Activated naive CD4-positive, alpha-beta T cell treated with anti-CD3 and anti-CD28 coated beads for 36 hours (primary cell): Measurements from ENCODE around the gene PRDM11. TPM values are rescaled to one million over a fixed set of nuclear protein-coding genes. Genes with fewer than 3 reads are reported as not detected.

Experiments
- CTCF ChIA-PET: fragments of 350-600 bp; sonication (Branson Sonifier 250); formaldehyde crosslinking; loops from one replicate; lab custom pipeline; 2021; ENCODE audit warnings: antibody characterized with exemption; lab: Charles Lee
- DNase-seq: peaks from one replicate; pipeline ENCODE4 v3.0.0-alpha.2; 2020
- H3K27ac Mint-ChIP-seq: one replicate; pipeline ENCODE4 v1.8.0; 2021; ENCODE audit warnings: mild to moderate bottlenecking, mixed read lengths
- H3K27me3 Mint-ChIP-seq: one replicate; pipeline ENCODE4 v1.8.0; 2021; ENCODE audit warnings: low read depth, mixed read lengths
- H3K36me3 Mint-ChIP-seq: one replicate; pipeline ENCODE4 v1.8.0; 2021; ENCODE audit warnings: low read depth, mixed read lengths
- H3K4me1 Mint-ChIP-seq: one replicate; pipeline ENCODE4 v1.8.0; 2021; ENCODE audit warnings: low read depth, mixed read lengths
- H3K4me3 Mint-ChIP-seq: one replicate; pipeline ENCODE4 v1.8.0; 2021; ENCODE audit warnings: mild to moderate bottlenecking, moderate library complexity, mixed read lengths
- H3K9me3 Mint-ChIP-seq: one replicate; pipeline ENCODE4 v1.8.0; 2021; ENCODE audit warnings: mixed read lengths
- intact Hi-C: fragments of 100-400 bp; cut with micrococcal nuclease; formaldehyde crosslinking; loops from one replicate; pipeline ENCODE4 v1.15.1; 2023
- total RNA-seq, 2 experiments: library from RNA; stranded (reverse); gene quantifications; one replicate each; pipeline ENCODE4 v1.2.3, GENCODE V29; 2021

The PRDM11 gene
- total RNA-seq, 2 experiments from 2014 or later = 0.81 to 1.3 TPM

DNA sequence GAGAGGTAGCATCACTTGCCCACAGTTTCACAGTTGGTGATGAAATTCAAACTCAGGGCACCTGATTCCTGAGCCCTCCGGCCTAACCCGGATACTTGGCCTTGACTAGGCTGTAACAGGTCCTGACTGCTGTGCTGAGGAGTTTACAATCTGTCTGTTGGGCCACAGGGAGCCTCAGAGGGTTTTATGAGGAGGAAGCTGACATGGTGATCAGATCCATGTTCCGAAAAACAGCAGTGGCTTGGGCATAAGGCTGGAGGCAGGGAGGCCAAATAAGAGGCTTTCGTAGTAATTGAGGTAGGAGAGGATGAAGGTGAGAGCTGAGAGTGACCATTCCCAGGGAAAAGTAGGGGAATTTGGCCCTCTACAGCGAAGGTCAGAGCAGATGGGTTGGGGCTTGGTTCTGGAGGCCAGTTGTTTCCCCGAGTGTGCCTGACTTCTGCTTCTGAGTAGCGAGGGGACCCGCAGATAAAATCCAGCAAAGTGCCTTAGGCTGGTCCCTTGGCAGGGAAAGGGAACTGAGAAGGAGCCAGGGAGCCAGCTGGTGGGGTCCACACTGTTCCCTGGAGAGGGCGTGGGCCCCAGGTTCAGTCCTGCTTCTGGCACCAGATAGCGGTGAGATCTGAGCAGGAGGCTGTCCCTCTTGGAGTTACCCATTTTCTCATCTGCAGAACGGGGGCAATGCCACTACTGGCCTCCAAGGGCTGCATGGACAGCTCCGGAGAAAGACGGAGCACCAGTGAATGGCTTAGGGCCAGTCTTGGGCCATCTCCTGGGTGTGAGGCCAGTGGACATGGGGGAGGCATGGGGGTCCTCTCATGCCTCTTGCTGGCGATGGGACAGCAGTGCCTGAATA lies 6.5 kb downstream of the PRDM11 start:
- intact Hi-C loops = no loop called here
- H3K27ac Mint-ChIP-seq = no peak overlapping the region
- no peaks in the 10 kb centered on the region for H3K9me3 Mint-ChIP-seq
- CTCF ChIA-PET = no interaction called here
- peaks cover 10% of the 10 kb centered on the region for H3K4me1 Mint-ChIP-seq
- H3K36me3 Mint-ChIP-seq = no peaks in the 10 kb centered on the region
- no peak overlapping the region for H3K4me3 Mint-ChIP-seq
- no peak for DNase-seq
- no peaks in the 10 kb centered on the region for H3K27me3 Mint-ChIP-seq

DNA sequence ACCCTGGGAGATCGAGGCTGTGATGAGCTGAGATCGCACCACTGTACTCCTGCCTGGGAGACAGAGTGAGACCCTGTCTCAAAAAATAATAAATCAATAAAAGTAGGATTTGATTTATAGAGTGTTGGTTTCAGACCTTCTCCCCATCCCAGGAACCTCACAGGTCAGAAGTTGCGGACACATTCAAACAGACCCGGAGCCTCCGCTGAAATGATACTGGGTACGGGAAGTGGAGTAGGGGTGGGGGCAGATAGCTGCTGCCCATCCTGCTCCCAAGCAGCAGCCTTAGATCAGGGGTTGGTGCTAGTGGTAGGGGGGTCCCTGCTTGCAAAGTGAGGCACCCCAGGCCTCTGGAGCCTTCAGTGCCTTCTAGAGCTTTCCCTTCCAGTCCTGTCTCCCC lies 7.8 kb downstream of the PRDM11 start:
- DNase-seq = no peak
- intact Hi-C loops = no loop called here
- H3K27me3 Mint-ChIP-seq = no peaks in the 10 kb centered on the region
- CTCF ChIA-PET = interaction anchor here (1.1 kb wide), 1 partner anchor 50 kb away, joined by 3 read pairs; no protein-coding TSS in a partner anchor
- H3K4me1 Mint-ChIP-seq = peaks cover 6% of the 10 kb centered on the region
- H3K4me3 Mint-ChIP-seq = no peak overlapping the region
- no peaks in the 10 kb centered on the region for H3K9me3 Mint-ChIP-seq
- no peak overlapping the region for H3K27ac Mint-ChIP-seq
- H3K36me3 Mint-ChIP-seq = no peaks in the 10 kb centered on the region

GRCh38 chr11:45155058-45155551 lies 8.7 kb downstream of the PRDM11 start:
- Mint-ChIP-seq H3K4me1 (peaks cover 6% of the 10 kb centered on the region), H3K36me3 (no peaks in the 10 kb centered on the region), H3K4me3 (no peak overlapping the region), H3K27me3 (no peaks in the 10 kb centered on the region), H3K27ac (no peak overlapping the region), H3K9me3 (no peaks in the 10 kb centered on the region)
- intact Hi-C loops = no loop called here
- CTCF ChIA-PET = interaction anchor here (0.6 to 1.1 kb wide), 3 partner anchors 23 to 343 kb away, joined by 3 to 4 read pairs (median 3); no protein-coding TSS in a partner anchor
- DNase-seq = no peak

- Mint-ChIP-seq H3K27me3 (no peaks in the 10 kb centered on the region), H3K9me3 (no peaks in the 10 kb centered on the region), H3K36me3 (no peaks in the 10 kb centered on the region), H3K4me3 (no peak overlapping the region), H3K27ac (no peak overlapping the region), H3K4me1 (peaks cover 6% of the 10 kb centered on the region)
- intact Hi-C loops = no loop called here
- no peak for DNase-seq
- CTCF ChIA-PET = interaction anchor here (0.6 to 1.1 kb wide), 2 partner anchors 52 to 342 kb away, joined by 3 read pairs; no protein-coding TSS in a partner anchor
Observed at GRCh38 chr11:45155627-45156180, 9.3 kb downstream of the PRDM11 start.

DNA sequence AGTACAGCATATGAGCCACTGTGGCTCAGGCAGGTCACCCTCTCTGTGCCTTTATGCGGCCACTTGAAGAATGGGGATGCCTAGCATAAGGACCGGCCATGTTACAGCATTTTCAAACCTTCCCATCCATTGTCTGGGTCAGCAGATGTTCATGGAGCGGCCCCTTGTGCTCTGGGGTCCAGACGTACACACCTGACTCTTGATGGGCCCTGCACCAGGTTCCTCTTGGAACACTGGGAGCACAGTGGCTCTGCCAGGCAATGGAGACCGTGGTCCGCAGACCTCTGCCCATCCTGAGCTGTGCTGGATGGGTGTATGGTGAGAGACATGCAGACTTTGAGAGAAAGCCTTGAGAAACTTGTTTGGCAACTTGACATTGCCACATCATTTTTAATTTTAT lies 9.8 kb downstream of the PRDM11 start:
- Mint-ChIP-seq H3K27me3 (no peaks in the 10 kb centered on the region), H3K27ac (no peak overlapping the region), H3K36me3 (no peaks in the 10 kb centered on the region), H3K4me1 (peaks cover 6% of the 10 kb centered on the region), H3K9me3 (no peaks in the 10 kb centered on the region), H3K4me3 (no peak overlapping the region)
- no peak for DNase-seq
- CTCF ChIA-PET = no interaction called here
- intact Hi-C loops = no loop called here

DNA sequence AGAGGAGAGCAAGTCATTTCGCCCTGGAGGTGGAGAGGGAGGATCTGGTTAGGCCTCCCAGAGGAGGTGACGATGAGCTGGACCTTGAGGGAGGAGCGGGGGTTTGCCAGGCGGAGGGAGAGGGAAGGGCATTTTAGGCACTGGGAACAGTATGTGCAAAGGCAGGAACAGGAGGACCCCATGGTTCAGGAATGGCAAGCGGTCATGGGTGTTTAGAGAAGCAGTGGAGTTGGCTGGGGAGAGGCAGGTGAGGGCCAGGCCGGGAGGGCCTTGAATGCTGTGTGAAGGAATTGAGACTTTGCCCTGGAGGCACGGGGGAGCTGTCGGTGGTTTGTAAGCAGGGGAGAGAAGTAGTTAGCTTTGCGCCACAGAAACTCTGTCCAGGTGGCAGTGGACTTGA lies 10.3 kb downstream of the PRDM11 start:
- Mint-ChIP-seq H3K36me3 (no peaks in the 10 kb centered on the region), H3K27ac (no peak overlapping the region), H3K9me3 (no peaks in the 10 kb centered on the region), H3K4me1 (peaks cover 6% of the 10 kb centered on the region), H3K4me3 (no peak overlapping the region), H3K27me3 (no peaks in the 10 kb centered on the region)
- intact Hi-C loops = no loop called here
- DNase-seq = no peak
- CTCF ChIA-PET = no interaction called here

- no peak overlapping the region for H3K4me3 Mint-ChIP-seq
- H3K9me3 Mint-ChIP-seq = no peaks in the 10 kb centered on the region
- no peak for DNase-seq
- CTCF ChIA-PET = no interaction called here
- no peak overlapping the region for H3K27ac Mint-ChIP-seq
- H3K4me1 Mint-ChIP-seq = peaks cover 4% of the 10 kb centered on the region
- no peaks in the 10 kb centered on the region for H3K27me3 Mint-ChIP-seq
- peaks cover 2% of the 10 kb centered on the region for H3K36me3 Mint-ChIP-seq
- intact Hi-C loops = no loop called here
Observed at GRCh38 chr11:45157247-45158209, 11.1 kb downstream of the PRDM11 start.

GRCh38 chr11:45158210-45158731 lies 11.8 kb downstream of the PRDM11 start:
- H3K27ac Mint-ChIP-seq = no peak overlapping the region
- no peaks in the 10 kb centered on the region for H3K27me3 Mint-ChIP-seq
- H3K9me3 Mint-ChIP-seq = no peaks in the 10 kb centered on the region
- DNase-seq = no peak
- intact Hi-C loops = no loop called here
- H3K4me1 Mint-ChIP-seq = peaks cover 4% of the 10 kb centered on the region
- CTCF ChIA-PET = no interaction called here
- H3K4me3 Mint-ChIP-seq = no peak overlapping the region
- peaks cover 2% of the 10 kb centered on the region for H3K36me3 Mint-ChIP-seq

- Mint-ChIP-seq H3K27me3 (no peaks in the 10 kb centered on the region), H3K4me3 (no peak overlapping the region), H3K9me3 (no peaks in the 10 kb centered on the region), H3K36me3 (peaks cover 2% of the 10 kb centered on the region), H3K27ac (no peak overlapping the region), H3K4me1 (peaks cover 5% of the 10 kb centered on the region)
- intact Hi-C loops = no loop called here
- CTCF ChIA-PET = no interaction called here
- DNase-seq = no peak
Observed at GRCh38 chr11:45158891-45159605, 12.6 kb downstream of the PRDM11 start.

DNA sequence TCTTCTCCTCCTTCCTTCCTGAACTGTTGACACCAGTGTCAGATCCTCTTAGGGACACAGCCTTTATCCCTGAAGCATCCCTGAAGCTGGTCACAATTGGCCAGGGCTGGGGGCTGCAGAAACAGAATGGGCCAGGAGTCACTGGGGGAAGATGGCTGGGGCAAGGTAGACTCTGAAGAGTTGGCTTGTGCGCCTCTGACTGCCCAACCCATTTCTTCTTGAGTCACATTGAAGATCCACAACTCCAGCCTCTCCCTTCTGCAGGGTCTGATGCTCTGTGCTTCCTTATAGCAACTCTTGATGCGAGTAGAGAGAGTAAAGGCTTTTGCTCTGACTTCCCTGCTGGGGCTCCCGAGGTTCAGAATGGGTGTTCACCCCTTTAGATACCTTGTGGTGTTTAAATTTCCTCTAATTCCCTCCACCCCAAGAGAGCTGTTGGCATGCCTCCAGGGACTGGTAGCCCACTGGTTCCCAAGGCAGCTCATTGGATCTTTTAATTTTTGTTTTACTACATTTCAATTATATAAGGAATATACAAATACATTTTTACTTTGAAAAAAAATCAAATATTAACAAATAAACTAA lies 13.4 kb downstream of the PRDM11 start:
- no peaks in the 10 kb centered on the region for H3K27me3 Mint-ChIP-seq
- no peak for DNase-seq
- H3K36me3 Mint-ChIP-seq = peaks cover 2% of the 10 kb centered on the region
- CTCF ChIA-PET = no interaction called here
- H3K9me3 Mint-ChIP-seq = no peaks in the 10 kb centered on the region
- intact Hi-C loops = no loop called here
- H3K4me3 Mint-ChIP-seq = no peak overlapping the region
- peaks cover 11% of the 10 kb centered on the region for H3K4me1 Mint-ChIP-seq
- no peak overlapping the region for H3K27ac Mint-ChIP-seq

DNA sequence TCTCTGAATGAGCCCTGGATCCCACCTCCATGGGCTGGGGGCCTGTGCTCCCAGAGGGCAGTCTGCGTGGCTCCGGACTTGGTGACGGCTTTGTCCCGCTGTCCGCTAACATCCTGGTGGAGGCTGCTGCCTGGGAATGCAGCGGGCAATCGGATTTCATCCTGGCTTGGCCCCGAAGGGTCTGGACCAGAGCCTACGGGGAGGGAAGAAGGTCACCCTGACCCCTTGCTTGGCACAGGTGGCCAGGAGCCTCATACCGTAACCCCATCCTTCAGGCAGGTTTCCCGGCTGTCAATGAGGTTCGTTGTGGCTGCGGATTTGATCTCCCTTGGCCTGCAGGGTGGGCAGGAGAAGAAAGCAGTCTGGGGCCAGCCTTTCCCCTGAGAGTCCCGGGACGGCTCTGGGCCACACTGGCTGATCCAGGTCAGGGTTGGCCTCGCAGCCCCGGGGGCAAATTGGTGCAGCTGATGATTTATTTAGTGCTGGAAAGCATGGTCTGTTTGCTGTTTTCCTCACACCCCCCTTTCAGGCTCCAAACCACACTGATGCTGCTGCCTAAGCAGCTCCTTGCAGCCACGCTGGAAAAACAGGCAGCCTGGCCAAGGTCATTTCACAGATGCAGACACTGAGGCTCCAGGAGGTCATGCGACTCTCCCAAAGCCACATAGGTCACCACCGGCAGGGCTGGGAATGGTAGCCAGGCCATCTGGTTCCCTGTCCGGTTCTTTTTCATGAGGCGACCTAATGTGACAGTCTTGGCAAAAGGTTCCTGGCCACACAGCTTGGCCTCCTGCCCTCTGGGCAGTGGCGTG lies 15.0 kb downstream of the PRDM11 start:
- H3K4me3 Mint-ChIP-seq = no peak overlapping the region

More for the DNA sequence above, 15.0 kb downstream of the PRDM11 start:
- Mint-ChIP-seq H3K27me3 (no peaks in the 10 kb centered on the region), H3K4me1 (peaks cover 11% of the 10 kb centered on the region), H3K36me3 (peaks cover 2% of the 10 kb centered on the region), H3K27ac (no peak overlapping the region), H3K9me3 (no peaks in the 10 kb centered on the region)
- intact Hi-C loops = no loop called here
- no peak for DNase-seq
- CTCF ChIA-PET = no interaction called here
